K562 (cell line): ENCODE data around the gene YPEL4. TPM values are rescaled to one million over a fixed set of nuclear protein-coding genes. Genes with fewer than 3 reads are reported as not detected.
A peak's percentile ranks its signal among the peaks of the same experiment; 100 is the strongest.

ENCODE experiments used
- ATF4 ChIP-seq: fragments of 450-650 bp; formaldehyde crosslinking; IDR thresholded peaks from 2 replicates; pipeline ENCODE4 v1.4.0; 2022; ENCODE audit warnings: mild to moderate bottlenecking, moderate library complexity
- COPS2 ChIP-seq: fragments of 450-650 bp; conservative IDR thresholded peaks from 2 replicates; pipeline ENCODE4 v1.6.1; 2016; ENCODE audit warnings: mild to moderate bottlenecking, moderate library complexity
- EP300 ChIP-seq: IDR thresholded peaks from 2 replicates; pipeline ENCODE4 v1.6.1; 2012; ENCODE audit warnings: low read length, improper control_type of control experiment
- EP400 ChIP-seq: fragments of 450-650 bp; IDR thresholded peaks from 2 replicates; pipeline ENCODE4 v1.6.1; 2017; ENCODE audit warnings: antibody characterized with exemption, mild to moderate bottlenecking, moderate library complexity
- ERF ChIP-seq: fragments of 450-650 bp; formaldehyde crosslinking; IDR thresholded peaks from 2 replicates; pipeline ENCODE4 v1.4.0; 2020; ENCODE audit warnings: mild to moderate bottlenecking, mixed read lengths
- GABPB1 ChIP-seq: sonication (generic); formaldehyde crosslinking; IDR thresholded peaks from 2 replicates; pipeline ENCODE4 v1.8.0; 2022; ENCODE audit warnings: mild to moderate bottlenecking, missing genetic modification reagents
- MECOM ChIP-seq: fragments of 250-450 bp; sonication (Bioruptor Pico); IDR thresholded peaks from 2 replicates; pipeline ENCODE4 v1.8.0; 2022; ENCODE audit warnings: inconsistent platforms
- MITF ChIP-seq: IDR thresholded peaks from 2 replicates; pipeline ENCODE4 v1.6.1; 2014; ENCODE audit warnings: antibody characterized with exemption
- NBN ChIP-seq: fragments of 450-650 bp; IDR thresholded peaks from 2 replicates; pipeline ENCODE4 v1.6.1; 2016; ENCODE audit warnings: low read depth, mild to moderate bottlenecking
- NELFE ChIP-seq: IDR thresholded peaks from 2 replicates; pipeline ENCODE4 v1.6.1; 2011; ENCODE audit warnings: mild to moderate bottlenecking; ENCODE audit not compliant: insufficient read depth, insufficient read length
- NR1H2 ChIP-seq: sonication (generic); formaldehyde crosslinking; IDR thresholded peaks from 2 replicates; pipeline ENCODE4 v1.4.0; 2020; ENCODE audit warnings: mild to moderate bottlenecking, missing genetic modification reagents
- PREB ChIP-seq: sonication (generic); formaldehyde crosslinking; IDR thresholded peaks from 2 replicates; pipeline ENCODE4 v1.8.1; 2023; ENCODE audit warnings: mild to moderate bottlenecking, missing genetic modification reagents
- RBM25 ChIP-seq: fragments of 200-400 bp; formaldehyde crosslinking; IDR thresholded peaks from 2 replicates; pipeline ENCODE4 v1.6.1; 2018; ENCODE audit warnings: low read length, low read depth, moderate library complexity; ENCODE audit not compliant: severe bottlenecking
- SAFB2 ChIP-seq: fragments of 200-400 bp; formaldehyde crosslinking; IDR thresholded peaks from 2 replicates; pipeline ENCODE4 v1.6.1; 2018; ENCODE audit warnings: borderline replicate concordance, low read length, low read depth, moderate library complexity; ENCODE audit not compliant: severe bottlenecking
- SIN3A ChIP-seq, 2 experiments: fragments of 150-350 bp in 1 of 2; IDR thresholded peaks; 2 replicates each; pipeline ENCODE4 v1.6.1; 2011 to 2016; ENCODE audit warnings: borderline replicate concordance in 2 of 2, low read depth in 2 of 2, low read length in 2 of 2, mild to moderate bottlenecking in 2 of 2, moderate library complexity in 2 of 2; ENCODE audit not compliant: control insufficient read depth in 1 of 2
- THRA ChIP-seq: fragments of 450-650 bp; IDR thresholded peaks from 2 replicates; pipeline ENCODE4 v1.6.1; 2017; ENCODE audit warnings: mild to moderate bottlenecking, moderate library complexity
- XRCC4 ChIP-seq: IDR thresholded peaks from one replicate; pipeline ENCODE4 v1.6.1; 2011; ENCODE audit not compliant: insufficient read depth, insufficient read length; ENCODE audit errors: extremely low read depth
- ZFP91 ChIP-seq: sonication (generic); formaldehyde crosslinking; IDR thresholded peaks from 2 replicates; pipeline ENCODE4 v1.8.0; 2022; ENCODE audit warnings: mild to moderate bottlenecking, missing genetic modification reagents
- ZNF3 ChIP-seq: fragments of 250-450 bp; sonication (Bioruptor Pico); IDR thresholded peaks from 2 replicates; pipeline ENCODE4 v1.5.0; 2021; ENCODE audit warnings: mild to moderate bottlenecking, moderate library complexity
- ZNF311 ChIP-seq: fragments of 250-450 bp; sonication (Bioruptor Pico); IDR thresholded peaks from 2 replicates; pipeline ENCODE4 v1.4.0; 2020; ENCODE audit warnings: mild to moderate bottlenecking, moderate library complexity
- ZNF316 ChIP-seq: fragments of 450-650 bp; IDR thresholded peaks from 2 replicates; pipeline ENCODE4 v1.6.1; 2016
- ZNF408 ChIP-seq: fragments of 250-450 bp; sonication (Bioruptor Pico); IDR thresholded peaks from 2 replicates; pipeline ENCODE4 v1.4.0; 2020; ENCODE audit warnings: low read depth, mild to moderate bottlenecking, moderate library complexity
- ZNF551 ChIP-seq: fragments of 250-450 bp; sonication (Bioruptor Pico); IDR thresholded peaks from 2 replicates; pipeline ENCODE4 v1.5.0; 2021; ENCODE audit warnings: mild to moderate bottlenecking, moderate library complexity
- polyA plus RNA-seq, 8 experiments: library from polyadenylated mRNA; depleted of rRNA in 4 of 8; stranded (reverse) in 5 of 8; unstranded in 3 of 8; fragments of >200 nt; fragmentation: Nextera tagmentation in 2 of 8; fragmentation: Illumina TruSeq in 1 of 8; extraction: Ambion mirVana in 2 of 8; extraction: Trizol in 1 of 8; gene quantifications; 2 replicates each; pipeline versions ENCODE4 v1.2.1 to v1.2.3, GENCODE V29; 2011 to 2014; ENCODE audit warnings: inconsistent platforms in 1 of 8, missing spikeins in 1 of 8
- total RNA-seq, 7 experiments: library from RNA; depleted of rRNA in 6 of 7; stranded (reverse); fragments of >200 nt in 6 of 7; fragmentation: Illumina TruSeq in 2 of 7; extraction: Trizol in 2 of 7; gene quantifications; 2 replicates each; pipeline versions ENCODE4 v1.2.1 to v1.2.3, GENCODE V29; 2011 to 2021; ENCODE audit warnings: low replicate concordance in 1 of 7

The YPEL4 gene
- total and polyA plus RNA-seq, 9 of the 15 experiments (the other 6 are each of a cell fraction or from before 2014, with no cell fraction given) = 0.07 to 1.4 (median 0.40) TPM; not detected in 2

- TF ChIP-seq SAFB2 (no peak), ZFP91 (CRISPR knock-in tag) (no peak), COPS2 (no peak), THRA (no peak), ZNF311 (CRISPR knock-in tag) (no peak), XRCC4 (no peak), ZNF316 (no peak), EP300 (peak; percentile 11; the same call in 1 of the 2 replicates), MITF (no peak), MECOM (CRISPR knock-in tag) (no peak), RBM25 (peak; percentile 95), ZNF408 (CRISPR knock-in tag) (no peak), NBN (peak; percentile 66; the same call in 1 of the 2 replicates), GABPB1 (CRISPR knock-in tag) (peak; percentile 90), ZNF551 (no peak), SIN3A (IDR thresholded peaks at IDR 0.05; ENCODE audit: borderline replicate concordance in 2 of 2, control insufficient read depth in 1 of 2, low read depth in 2 of 2, low read length in 2 of 2) (peak; percentile 44 to 86), NR1H2 (CRISPR knock-in tag) (no peak), EP400 (peak; percentile 75; the same call in 1 of the 2 replicates), ATF4 (CRISPR knock-in tag) (no peak), ZNF3 (CRISPR knock-in tag) (no peak), NELFE (no peak), ERF (0 out of 2 replicates have a peak, but pooled peaks have one; percentile 26), PREB (CRISPR knock-in tag) (no peak)
These were observed 18.2 kb upstream of the YPEL4 start, which contains the start of gene ZDHHC5 (continued) for GRCh38 chr11:57667736-57668433.
